Ovary (tissue), 9 donors: ENCODE results near the gene C8G. TPM values are rescaled to one million over a fixed set of nuclear protein-coding genes. Genes with fewer than 3 reads are reported as not detected.

Source experiments
- DNase-seq, 5 donors: peaks; one replicate each; pipeline ENCODE4 v3.0.0-alpha.2; 2019 to 2020
- H3K27ac ChIP-seq, 2 donors: fragments of 200-600 bp; one replicate each; pipeline versions ENCODE4 v1.5.1 to v1.8.0; 2019 to 2022
- H3K27me3 ChIP-seq: fragments of 200-600 bp; one replicate; pipeline ENCODE4 v1.8.0; 2022
- H3K36me3 ChIP-seq: fragments of 200-600 bp; sonication (generic); one replicate; pipeline ENCODE4 v1.5.1; 2019
- H3K4me1 ChIP-seq: one replicate; pipeline ENCODE4 v1.8.1; 2013; ENCODE audit warnings: mild to moderate bottlenecking, moderate library complexity; ENCODE audit not compliant: insufficient read depth
- H3K4me3 ChIP-seq: fragments of 200-600 bp; sonication (generic); one replicate; pipeline ENCODE4 v1.5.1; 2017
- H3K9me3 ChIP-seq, 2 donors: fragments of 200-600 bp in 1 of 2; sonication (generic) in 1 of 2; one replicate each; pipeline versions ENCODE4 v1.5.1 to v1.8.1; 2013 to 2019; ENCODE audit warnings: mild to moderate bottlenecking in 1 of 2, moderate library complexity in 1 of 2
- CTCF ChIP-seq, 3 donors: fragments of 450-650 bp in 2 of 3; fragments of 200-600 bp in 1 of 3; IDR thresholded peaks; one replicate each; pipeline versions ENCODE4 v1.5.1 to v1.8.0; 2016 to 2022; ENCODE audit warnings: antibody characterized with exemption in 3 of 3, mild to moderate bottlenecking in 1 of 3
- EP300 ChIP-seq: sonication (generic); formaldehyde crosslinking; IDR thresholded peaks from one replicate; pipeline ENCODE4 v1.6.1; 2017; ENCODE audit warnings: antibody characterized with exemption
- POLR2A ChIP-seq: fragments of 450-650 bp; IDR thresholded peaks from one replicate; pipeline ENCODE4 v1.6.1; 2017; ENCODE audit warnings: antibody characterized with exemption, mild to moderate bottlenecking, moderate library complexity
- WGBS, 3 donors: extraction: QIAGEN DNeasy Blood & Tissue Kit in 1 of 3; methylation state at CpG; one replicate each; pipeline versions ENCODE4 v1.1.5 to v1.1.7; 2013 to 2017; 5-methylcytosine and 5-hydroxymethylcytosine counted together
- intact Hi-C, 4 donors: fragments of 100-400 bp; cut with DNase I; formaldehyde crosslinking; loops; one replicate each; pipeline versions ENCODE4 v1.11.0 to v1.15.1; 2022 to 2023
- polyA plus RNA-seq, 2 donors: library from polyadenylated mRNA; stranded (reverse); fragments of 200-250 nt in 1 of 2; fragments of 350-450 nt in 1 of 2; fragmentation: Illumina TruSeq in 1 of 2; extraction: RNeasy Lipid Tissue Mini Kit (QIAGEN cat#74804) in 1 of 2; gene quantifications; one replicate each; pipeline ENCODE4 v1.2.3, GENCODE V29; 2013 to 2014
- total RNA-seq, 7 donors: library from RNA; depleted of rRNA in 2 of 7; stranded (reverse); fragments of >200 nt in 2 of 7; fragmentation: NEBNext Ultra II Directional in 3 of 7; extraction: Animal tissue kit (Norgen Biotek cat#: 25700) in 3 of 7; gene quantifications; one replicate each; pipeline versions ENCODE4 v1.1.0 to v1.2.4, GENCODE V29; 2016 to 2023
- donor health status: DM: no; HTN: no; CAD: no; lungs with moderate emphysema.
- donor health status: DM: no; HTN: no; CAD: no.
- donor health status: Bipolar disorder and iron deficiency.
- donor health status: DM: yes; HTN: yes; CAD: no.
- donor health status: DM: no; HTN: no; CAD: no.
- donor health status: DM: yes; HTN: yes; CAD: no.

Gene C8G
- total and polyA plus RNA-seq, 9 donors, result 0.38 to 1.00 TPM; not detected in 7

GRCh38 chr9:136949817-136950655, 5.0 kb downstream of the C8G start:
- H3K4me3 ChIP-seq, result peak overlapping the region; percentile 44
- no peaks in the 10 kb centered on the region for H3K27me3 ChIP-seq
- H3K27ac ChIP-seq, result peak overlapping the region; percentile 4 to 62
- no peaks in the 10 kb centered on the region for H3K9me3 ChIP-seq
- peaks cover 7% of the 10 kb centered on the region for H3K4me1 ChIP-seq
- peak; percentile 91 to 96 (median 94) for DNase-seq
- no peaks in the 10 kb centered on the region for H3K36me3 ChIP-seq
- 1 to 2% (median 1%) methylated on average over 42 to 63 of the region's 63 CpGs for WGBS, 3 donors
- peak in 1 of 3 donors; percentile 30 for TF ChIP-seq CTCF (IDR thresholded peaks at IDR 0.05)
- no peak for TF ChIP-seq EP300
- peak; percentile 22 for TF ChIP-seq POLR2A
- intact Hi-C loops, result loop anchor here in 1 of 4 donors (5.0 to 10.0 kb wide), 2 partner anchors 82 to 105 kb away; partner anchors contain the start of genes AJM1, FUT7 and PHPT1

- no peak for TF ChIP-seq POLR2A
- TF ChIP-seq EP300, result no peak
- no peak for TF ChIP-seq CTCF (IDR thresholded peaks at IDR 0.05)
- DNase-seq, result peak in 2 of 5 donors; percentile 17 to 32
These were observed 5.7 kb downstream of the C8G start for GRCh38 chr9:136950656-136951276.

GRCh38 chr9:136951541-136952320, 6.7 kb downstream of the C8G start, which contains the start of gene LCN12:
Gene LCN12, plus strand, starts transcription at chr9:136952273. Its CDS starts 55 bp downstream, at chr9:136952328.
- peak in 2 of 5 donors; percentile 52 to 56 for DNase-seq
- Histone ChIP-seq H3K27me3 (no peaks in the 10 kb centered on the region), H3K4me3 (no peak within 1 kb of the TSS), H3K27ac (peak within 1 kb of the TSS in 1 of 2 donors; percentile 77), H3K4me1 (peaks cover 7% of the 10 kb centered on the region), H3K9me3 (no peaks in the 10 kb centered on the region), H3K36me3 (no peaks in the 10 kb centered on the region)
- intact Hi-C loops, result loop anchor here in 1 of 4 donors (5.0 kb wide), 1 partner anchor 81 kb away; the partner anchor contains the start of gene FUT7
- 35 to 55% (median 47%) methylated on average over 13 to 14 of the region's 14 CpGs for WGBS, 3 donors
- no peak for TF ChIP-seq EP300
- TF ChIP-seq POLR2A, result no peak
- no peak for TF ChIP-seq CTCF (IDR thresholded peaks at IDR 0.05)

More at GRCh38 chr9:136950656-136951276, 5.7 kb downstream of the C8G start:
- 32 to 45% (median 38%) methylated on average over 9 of the region's 9 CpGs for WGBS, 3 donors
- Histone ChIP-seq H3K36me3 (no peaks in the 10 kb centered on the region), H3K4me3 (no peak overlapping the region), H3K27me3 (no peaks in the 10 kb centered on the region), H3K27ac (peak overlapping the region in 1 of 2 donors; percentile 4), H3K4me1 (peaks cover 7% of the 10 kb centered on the region), H3K9me3 (no peaks in the 10 kb centered on the region)
- intact Hi-C loops, result loop anchor here in 1 of 4 donors (5.0 kb wide), 1 partner anchor 82 kb away; the partner anchor contains the start of gene FUT7
